Amygdala (tissue), 56 donors: ENCODE results near the gene NOB1.
A peak's percentile ranks its signal among the peaks of the same experiment; 100 is the strongest.
"Not testable (repeated sequence)": the region's sequence is repeated elsewhere in the genome, so short reads cannot be mapped to it uniquely, and the experiment has no call there.

Experiments
- DNase-seq, 56 donors: peaks; one replicate each; lab custom pipeline; 2025; lab: John Stamatoyannopoulos, UW

Gene NOB1

DNA sequence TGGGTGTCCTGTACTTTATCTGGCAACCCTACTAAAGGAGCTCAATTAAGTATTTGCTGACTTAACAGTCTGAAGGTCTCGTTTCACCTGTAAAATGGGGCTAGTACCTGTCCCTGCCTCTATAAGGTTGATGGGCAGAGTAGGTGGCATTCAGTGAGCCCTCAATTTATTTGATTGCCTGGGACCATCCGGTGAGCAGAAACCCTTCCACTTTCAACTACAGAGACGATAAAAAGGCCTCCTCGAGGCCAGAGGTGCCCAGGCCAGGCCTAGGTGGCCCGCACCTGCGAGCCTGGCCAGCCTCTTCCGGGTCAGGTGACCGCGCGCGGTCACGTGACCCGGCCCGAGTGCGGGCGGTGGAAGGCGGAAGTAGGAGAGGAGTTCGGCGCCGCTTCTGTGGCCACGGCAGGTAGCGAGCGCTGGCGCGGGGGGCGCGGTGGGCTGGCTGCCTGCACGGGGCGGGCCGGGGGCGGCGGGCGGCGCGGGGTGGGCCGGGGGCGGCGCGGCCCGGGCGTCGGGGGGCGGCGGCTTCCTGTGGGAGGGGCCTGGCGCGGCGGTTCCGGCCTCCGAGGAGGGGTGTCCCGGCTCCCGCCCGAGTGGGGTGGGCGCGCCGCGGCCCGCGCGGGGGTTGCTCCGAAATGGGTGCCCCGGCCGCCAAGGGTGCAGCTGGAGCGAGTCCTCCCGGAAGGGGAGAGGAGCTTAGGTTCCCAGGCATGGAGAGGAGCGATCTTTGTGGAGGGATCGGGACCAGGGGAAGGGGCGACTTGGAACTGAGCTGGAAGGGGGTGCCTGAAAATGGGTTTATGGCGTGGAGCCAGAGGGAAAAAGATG is 7.5 kb upstream of the NOB1 start, which contains the start of gene WWP2:
Gene WWP2 (plus strand): TSS at position 350 of the 831 bp plus-strand sequence. CDS start 24,679 bp downstream, outside the sequence.
- DNase-seq = peak in 53 of 56 donors; percentile 9 to 88 (median 68)

DNA sequence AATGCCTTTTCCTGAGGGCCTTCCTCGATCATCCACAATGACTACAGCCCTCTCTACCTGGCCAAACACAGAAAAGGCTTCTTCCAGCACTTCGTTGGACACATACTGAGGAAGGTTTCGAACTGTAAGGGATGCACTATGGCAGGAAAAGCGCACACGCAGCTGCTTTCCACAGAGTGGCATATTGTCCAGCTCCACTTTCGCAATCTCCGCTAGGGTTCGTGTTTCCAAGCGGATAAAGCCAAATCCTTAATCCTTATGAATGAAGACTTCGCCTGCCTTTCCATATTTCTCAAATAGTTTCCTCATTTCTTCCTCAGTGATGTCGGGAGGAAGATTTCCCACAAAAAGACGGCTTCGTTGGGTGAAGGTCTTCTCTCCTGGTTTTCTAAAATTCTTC is 2.6 kb upstream of the NOB1 start:
- DNase-seq = not testable (repeated sequence)

DNA sequence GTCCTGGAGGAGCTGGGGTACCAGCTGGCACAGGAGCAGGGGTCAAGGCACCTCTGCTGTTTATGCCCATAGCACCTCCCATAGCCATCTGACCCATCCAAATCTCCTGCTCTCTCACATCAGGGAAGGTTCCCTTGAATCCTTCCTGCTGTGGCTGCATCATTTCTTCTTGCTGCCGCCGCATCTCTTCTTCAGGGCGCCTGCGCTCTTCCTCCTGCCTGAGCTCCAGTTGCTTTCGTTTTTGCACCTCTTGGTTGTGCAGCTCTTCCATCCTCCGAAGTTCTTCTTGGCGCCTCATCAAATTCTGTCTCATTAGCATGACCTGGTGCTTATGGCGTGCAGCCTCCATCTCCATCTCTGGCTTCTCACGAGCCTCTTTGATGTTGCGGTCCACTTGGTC is 2.0 kb upstream of the NOB1 start:
- no peak for DNase-seq

DNA sequence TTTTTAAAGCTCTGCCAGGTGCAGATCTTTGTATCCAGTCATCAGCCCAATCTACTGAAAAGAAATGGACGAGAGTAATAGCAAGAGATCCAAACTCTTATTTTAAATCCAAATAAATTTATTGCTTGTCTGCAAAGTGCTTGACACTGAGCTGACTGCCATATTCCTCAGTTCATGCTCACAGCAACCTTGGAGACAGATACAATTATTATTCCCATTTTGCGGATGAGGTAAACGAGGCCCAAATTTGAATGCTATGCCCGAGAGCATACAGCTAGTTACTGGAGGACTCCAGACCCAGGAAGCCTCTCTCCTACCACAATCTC is 620 bp downstream of the NOB1 start:
- DNase-seq = no peak

DNA sequence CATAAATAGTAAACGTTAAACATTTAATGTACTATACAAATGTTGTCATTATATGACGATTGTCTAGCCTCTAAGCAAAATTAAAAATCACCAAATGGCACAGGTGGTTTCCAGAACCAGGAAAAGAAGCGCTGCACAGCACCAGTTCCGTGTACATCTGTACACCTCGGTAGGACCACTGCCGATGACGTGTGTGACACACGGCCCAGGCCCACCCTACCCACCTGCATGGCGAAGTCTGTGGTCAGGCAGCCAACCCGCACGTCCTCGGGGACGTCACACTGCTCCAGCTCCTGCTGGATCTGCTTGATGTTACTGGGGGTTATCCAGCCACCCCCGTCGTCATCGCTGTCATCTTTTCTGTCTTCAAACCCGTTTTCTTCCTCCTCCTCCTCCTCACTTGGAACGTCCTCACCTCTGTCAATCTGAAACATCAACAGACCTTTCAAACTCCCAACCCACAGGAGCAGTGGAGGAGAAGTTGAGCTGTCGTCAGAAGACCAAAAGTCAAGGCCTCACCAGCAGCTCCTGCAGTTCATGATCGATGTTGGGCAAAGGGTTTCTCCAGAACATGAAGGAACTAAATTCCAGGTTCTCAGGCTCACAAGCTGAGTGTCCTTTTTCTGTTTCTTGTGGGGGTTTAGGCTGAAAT is 5.9 kb downstream of the NOB1 start:
- DNase-seq = no peak

DNA sequence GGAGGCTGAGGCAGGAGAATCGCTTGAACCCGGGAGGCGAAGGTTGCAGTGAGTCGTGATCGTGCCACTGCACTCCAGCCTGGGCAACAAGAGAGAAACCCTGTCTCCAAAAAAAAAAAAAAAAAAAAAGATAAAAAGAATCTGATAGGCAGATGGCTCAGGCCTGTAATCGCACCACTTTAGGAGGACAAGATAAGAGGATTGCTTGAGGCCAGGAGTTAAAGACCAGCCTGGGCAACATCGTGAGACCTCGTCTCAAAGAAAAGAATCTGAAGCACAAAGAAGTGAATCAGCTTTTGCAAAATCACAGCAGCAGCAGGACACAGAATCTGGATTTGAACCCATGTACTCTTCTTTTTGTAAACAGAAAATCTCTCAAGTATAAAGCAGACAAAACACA is 7.6 kb downstream of the NOB1 start:
- no peak for DNase-seq

DNA sequence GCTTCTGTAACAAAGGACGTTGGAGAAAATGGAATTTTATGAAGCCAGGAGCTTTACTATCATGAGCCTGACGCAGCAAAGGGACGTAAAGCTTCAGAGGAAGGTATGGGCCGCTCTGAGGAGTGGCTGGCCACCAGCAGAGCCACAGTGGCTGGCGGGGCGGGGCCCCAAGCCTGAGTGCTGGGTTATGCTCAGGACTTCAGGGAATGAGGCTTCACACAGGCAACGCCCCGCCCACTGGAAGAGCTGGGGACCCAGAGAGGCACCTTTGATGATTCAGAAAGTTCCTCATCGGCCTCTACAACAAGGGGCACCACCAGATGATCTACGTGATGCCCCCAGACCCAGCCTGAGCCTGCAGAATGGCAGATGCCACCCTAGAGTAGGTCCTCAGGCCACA is 8.8 kb downstream of the NOB1 start:
- no peak for DNase-seq

DNA sequence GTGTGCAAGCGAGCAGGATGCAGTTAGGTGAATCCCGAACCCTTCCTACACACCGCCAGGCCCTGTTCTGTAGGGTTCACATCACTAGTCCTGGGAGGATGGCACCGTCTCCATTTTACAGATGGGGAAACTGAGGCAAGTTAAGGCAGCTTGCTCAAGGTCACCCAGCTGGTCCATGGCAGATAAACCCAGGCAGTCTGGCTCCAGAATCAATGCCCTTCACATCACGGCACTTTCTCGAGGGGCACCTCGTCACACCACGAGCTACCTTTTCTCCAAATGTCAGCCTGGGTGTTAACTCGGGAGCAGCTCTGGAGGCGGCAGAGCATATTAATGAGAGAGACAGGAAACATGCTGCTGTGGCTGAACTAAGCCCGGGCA is 9.5 kb downstream of the NOB1 start:
- DNase-seq = no peak

DNA sequence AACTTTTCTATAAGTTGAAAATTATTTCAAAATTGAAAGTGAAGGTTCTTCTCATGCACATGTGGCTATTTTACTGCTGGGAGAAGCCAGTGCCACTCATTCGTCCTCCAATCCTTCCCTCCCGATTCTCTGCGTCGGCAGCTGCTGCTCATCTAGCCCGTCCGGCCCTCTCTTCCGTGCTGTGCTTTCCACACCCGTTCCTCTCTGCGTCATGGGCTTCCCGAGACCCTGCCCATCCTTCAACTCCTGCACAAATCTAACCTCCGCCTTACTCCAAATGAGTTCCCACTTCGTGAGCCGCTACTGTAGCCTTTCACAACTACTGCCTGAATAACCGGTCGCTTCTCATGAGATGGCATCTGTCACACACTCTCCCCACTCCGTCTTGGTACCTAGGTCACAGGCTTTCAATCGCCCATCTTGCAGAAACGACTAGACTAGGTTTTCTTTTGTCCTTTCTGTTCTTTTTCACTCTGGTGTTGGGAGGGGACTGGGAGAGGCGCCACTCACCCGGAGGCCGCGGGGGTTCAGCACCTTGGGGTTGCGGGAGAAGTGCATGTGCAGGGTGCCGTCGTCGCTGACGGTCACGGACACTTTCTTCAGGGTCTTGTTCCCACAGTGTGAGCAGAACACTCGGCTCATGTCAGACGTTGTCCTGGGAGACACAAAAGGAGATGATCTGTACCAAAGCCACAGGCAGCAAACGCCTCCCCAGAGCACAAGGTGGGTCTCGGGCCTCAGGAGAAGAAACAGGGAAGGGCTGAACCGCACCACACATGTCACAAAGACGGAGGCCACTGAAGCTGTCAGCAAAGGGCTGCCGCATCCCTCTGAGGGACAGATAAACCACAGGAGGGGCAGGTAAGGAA is 10.1 kb downstream of the NOB1 start:
- no peak for DNase-seq

DNA sequence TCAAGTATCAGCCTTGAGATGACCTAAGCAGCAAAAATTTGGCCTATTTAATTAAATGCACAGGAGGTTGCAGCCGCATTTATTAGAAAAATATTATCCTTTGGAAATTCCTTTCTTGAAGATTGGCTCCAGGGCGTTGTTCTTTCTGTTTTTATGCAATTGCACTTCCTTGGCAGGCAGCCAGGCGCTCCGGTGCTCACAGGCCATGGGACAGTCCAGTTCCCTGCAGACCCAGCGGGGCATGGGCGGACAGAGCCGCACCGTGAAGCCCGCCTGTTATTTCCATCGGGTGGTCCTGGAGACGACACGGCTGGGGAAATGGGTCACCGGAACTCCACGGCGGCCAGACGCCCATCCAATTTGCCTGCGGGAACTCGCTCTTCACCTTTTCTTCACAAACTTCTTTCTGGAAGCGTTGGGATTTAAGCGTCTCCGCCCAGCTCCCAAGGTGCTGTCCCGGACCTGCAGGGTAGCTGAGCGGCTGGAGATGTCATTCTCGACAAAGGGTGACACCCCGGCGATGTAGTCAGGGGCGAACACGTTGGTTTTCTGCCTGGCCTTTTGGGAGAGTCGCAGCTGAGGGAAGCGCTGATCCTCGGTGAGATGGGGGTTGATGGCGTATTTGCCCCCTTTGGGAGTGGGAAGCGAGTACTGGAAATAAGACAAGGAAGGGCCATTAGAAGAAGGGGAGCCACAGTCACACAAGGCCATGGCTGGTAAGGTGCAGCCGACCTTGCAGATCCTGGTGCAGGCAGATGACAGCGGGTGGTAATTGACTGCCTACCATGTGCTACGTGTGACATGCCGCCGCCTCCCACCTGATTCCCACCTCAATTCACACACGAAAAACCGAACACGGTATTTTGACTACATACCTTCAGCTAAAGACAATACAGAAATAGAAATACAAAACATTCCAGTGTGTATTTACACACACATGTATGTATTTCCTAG is 12.5 kb downstream of the NOB1 start:
- DNase-seq = peak in 18 of 56 donors; percentile 2 to 45 (median 17)

DNA sequence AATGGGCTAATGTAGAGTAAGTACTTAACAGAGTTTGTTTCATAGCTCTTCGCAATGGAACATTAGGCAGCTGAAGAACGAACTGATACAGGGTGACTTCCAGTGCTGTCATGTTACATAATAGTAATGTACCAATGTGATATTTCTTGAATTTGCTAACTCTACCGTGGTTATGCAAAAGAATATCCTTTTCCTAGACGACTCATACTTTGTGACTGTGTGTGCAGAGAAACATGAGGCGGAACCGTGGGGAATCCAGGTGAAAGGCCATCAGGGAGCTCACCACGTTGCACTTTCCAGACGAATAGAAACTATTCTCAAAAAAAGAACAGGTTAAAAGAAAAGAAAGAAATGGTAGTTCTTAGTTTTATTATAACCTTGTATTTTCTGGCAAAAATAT is 13.2 kb downstream of the NOB1 start:
- no peak for DNase-seq

DNA sequence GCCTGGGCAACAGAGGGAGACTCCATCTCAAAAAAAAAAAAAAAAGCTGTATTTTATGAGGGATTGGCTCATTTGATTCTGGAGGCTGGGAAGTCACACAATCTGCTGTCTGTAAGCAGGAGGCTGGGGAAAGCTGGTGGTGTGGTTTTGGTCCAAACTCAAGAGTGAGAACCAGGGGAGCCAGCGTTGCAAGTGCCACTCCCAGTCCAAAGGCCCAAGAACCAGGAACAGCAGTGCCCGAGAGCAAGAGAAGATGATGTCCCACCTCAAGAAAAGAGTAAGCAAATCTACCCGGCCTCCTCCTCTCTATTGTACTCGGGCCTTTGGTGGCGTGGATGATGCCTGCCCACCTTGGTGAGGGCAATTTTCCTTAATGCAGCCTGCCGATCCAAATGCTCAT is 22.6 kb downstream of the NOB1 start:
- no peak for DNase-seq

DNA sequence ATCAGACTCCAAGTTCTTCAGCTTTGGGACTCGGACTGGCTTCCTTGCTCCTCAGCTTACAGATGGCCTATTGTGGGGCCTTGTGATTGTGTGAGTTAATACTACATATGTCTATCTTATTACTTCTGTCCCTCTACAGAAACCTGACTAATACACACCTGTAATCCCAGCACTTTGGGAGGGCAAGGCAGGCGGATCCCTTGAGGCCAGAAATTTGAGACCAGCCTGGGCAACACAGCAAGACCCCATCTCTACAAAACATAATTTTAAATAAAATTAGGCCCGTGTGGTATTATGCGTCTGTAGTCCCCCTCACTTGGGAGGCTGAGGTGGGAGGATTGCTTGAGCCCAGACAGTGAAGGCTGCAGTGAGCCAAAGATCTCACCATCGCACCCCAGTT is 23.4 kb downstream of the NOB1 start:
- not testable (repeated sequence) for DNase-seq

DNA sequence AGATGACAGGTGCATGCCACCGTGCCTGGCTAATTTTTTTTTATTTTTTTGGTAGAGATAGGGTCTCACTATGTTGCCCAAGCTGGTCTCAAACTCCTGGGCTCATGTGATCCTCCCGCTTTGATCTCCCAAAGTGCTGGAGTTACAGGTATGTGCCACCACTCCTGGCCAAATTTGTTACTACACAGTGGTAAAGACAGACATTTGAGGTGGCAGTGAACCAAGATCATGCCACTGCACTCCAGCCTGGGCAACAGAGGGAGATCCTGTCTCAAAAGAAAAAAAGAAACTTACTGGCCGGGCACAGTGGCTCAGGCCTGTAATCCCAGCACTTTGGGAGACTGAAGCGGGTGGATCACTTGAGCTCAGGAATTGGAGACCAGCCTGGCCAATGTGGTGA is 25.7 kb downstream of the NOB1 start:
- not testable (repeated sequence) for DNase-seq

DNA sequence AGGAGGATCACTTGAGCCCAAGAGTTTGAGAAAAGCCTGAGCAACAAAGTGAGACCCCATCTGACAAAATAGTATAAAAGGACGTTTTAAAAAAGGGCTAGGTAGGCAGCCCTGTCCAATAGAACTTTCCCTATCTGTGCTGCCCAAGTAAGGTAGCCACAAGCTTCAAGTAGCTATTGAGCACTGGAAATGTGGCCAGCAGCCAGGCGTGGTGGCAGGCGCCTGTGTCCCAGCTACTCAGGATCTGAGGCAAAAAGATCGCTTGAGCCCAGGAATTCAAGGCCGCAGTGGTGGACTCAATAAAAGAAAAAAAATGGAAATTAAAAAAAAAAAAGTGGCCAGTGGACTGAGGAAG is 26.8 kb downstream of the NOB1 start:
- DNase-seq = peak in 38 of 56 donors; percentile 9 to 79 (median 38)

DNA sequence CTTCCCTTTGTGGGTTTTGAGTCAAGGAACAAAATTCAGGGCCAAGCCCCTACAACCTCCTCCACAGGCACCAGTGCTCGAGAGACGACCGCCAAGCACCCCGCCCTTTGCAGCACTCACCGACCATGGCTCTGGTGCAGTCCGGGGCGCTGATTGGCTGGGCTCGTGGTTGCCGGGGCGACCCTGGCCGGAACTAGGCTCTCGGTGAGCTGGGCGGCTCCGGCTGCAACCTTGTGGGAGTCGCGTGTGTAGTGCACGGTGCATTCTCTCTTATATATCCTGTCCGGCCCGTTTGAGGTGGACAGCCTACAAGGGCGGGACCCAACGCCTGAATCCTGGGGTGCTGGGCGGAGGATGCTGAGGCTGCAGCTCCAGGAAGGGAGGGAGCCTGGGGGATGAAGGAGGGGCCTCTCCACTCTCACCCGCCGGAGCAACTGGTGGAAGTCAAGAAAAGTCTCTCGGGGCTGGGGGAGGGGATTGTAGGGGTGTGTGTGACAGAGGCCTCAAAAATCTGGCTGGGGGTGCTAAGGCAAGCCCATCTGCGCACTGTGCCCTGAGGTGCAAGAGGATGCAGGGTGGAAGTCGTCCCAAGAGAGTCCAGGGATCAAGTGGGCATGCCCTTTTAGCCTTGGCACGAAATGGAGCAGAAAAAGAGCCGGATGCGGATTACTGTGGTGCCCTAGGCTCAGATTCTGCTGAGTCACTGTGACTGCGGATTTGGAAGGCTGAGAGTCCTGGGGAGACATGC is 28.2 kb downstream of the NOB1 start, which contains the start of gene NQO1:
Gene NQO1 (minus strand): TSS at position 248 of the 748 bp plus-strand sequence. CDS start 121 bp downstream, at position 127.
- DNase-seq = peak in 55 of 56 donors; percentile 42 to 93 (median 81)

DNA sequence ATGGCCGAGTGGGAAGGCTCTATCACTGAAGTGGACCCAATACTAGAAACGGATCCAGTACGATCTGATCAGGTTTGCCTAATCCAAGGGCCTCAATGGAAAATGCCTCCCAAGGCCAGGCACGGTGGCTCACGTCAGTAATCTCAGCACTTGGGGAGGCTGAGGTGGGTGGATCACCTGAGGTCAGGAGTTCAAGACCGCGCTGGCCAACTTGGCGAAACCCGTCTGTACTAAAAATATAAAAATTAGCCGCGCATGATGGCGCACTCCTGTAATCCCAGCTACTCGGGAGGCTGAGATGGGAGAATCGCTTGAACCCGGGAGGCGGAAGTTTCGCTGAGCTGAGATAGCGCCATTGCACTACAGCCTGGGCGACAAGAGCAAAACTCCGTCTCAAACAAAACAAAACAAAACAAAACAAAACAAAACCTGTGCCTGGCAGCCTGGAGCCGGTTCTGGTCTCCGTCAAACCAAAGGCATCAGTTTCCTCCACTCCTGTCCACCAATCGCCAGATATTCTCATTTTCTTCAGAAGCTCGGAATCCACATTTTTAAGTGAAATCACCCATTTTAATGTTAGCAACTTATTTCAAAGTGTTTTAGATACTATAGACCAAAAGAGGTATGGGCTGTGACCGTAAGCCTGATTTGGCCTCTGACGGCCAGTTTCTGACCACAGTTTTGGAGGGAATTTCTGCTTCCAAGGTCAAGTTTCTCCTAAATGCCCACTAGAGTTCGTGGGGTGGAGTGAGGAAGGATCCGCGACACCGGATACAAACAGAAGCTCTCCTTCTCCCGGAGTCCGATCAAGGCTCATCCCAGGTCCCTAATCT is 29.0 kb downstream of the NOB1 start:
- DNase-seq = peak in 1 of 56 donors; percentile 29

DNA sequence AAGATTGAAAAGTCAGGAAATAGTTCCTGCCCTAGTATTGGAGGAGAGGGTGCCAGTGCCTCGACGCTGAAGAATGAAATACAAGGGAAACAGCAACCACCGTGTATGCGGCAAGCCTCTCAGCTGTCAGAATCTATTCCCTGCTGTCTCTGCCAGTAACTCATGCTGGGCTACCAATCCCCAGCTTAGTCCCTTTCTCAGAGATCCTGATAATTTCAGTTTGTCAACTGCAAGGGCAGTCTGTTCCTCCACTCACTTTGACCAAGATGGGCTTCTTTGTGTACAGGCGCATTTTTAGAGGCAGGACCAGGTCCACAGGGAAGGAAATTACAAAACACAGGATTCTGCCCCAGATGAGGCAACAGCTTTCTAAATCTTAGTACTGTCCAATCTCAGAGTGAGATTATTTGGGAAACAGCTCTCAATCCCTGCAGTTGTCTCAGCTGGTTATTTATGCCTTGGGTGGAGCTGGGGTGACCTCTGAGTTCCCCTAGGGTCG is 29.7 kb downstream of the NOB1 start:
- peak in 2 of 56 donors; percentile 7 to 19 for DNase-seq
